Ascending aorta (tissue), 2 donors: ENCODE results near the gene COMMD6. TPM values are rescaled to one million over a fixed set of nuclear protein-coding genes. Genes with fewer than 3 reads are reported as not detected.

Source experiments
- DNase-seq, 2 donors: peaks; one replicate each; pipeline ENCODE4 v3.0.0-alpha.2; 2019; ENCODE audit warnings: low spot score in 2 of 2
- H3K27ac ChIP-seq, 2 donors: fragments of 200-600 bp; sonication (generic); one replicate each; pipeline ENCODE4 v1.5.1; 2016 to 2017; ENCODE audit warnings: mild to moderate bottlenecking in 1 of 2
- H3K27me3 ChIP-seq: fragments of 200-600 bp; sonication (generic); one replicate; pipeline ENCODE4 v1.5.1; 2017
- H3K36me3 ChIP-seq, 2 donors: fragments of 200-600 bp; sonication (generic); one replicate each; pipeline ENCODE4 v1.5.1; 2016
- H3K4me1 ChIP-seq, 2 donors: fragments of 200-600 bp; sonication (generic); one replicate each; pipeline ENCODE4 v1.5.1; 2016 to 2017; ENCODE audit warnings: mild to moderate bottlenecking in 1 of 2
- H3K4me3 ChIP-seq, 2 donors: fragments of 200-600 bp; sonication (generic); one replicate each; pipeline ENCODE4 v1.5.1; 2016 to 2017; ENCODE audit warnings: mild to moderate bottlenecking in 1 of 2
- H3K9me3 ChIP-seq, 2 donors: fragments of 200-600 bp; sonication (generic); one replicate each; pipeline ENCODE4 v1.5.1; 2016
- intact Hi-C: fragments of 100-400 bp; cut with DNase I; formaldehyde crosslinking; loops from one replicate; pipeline ENCODE4 v1.15.1; 2023
- total RNA-seq: library from RNA; depleted of rRNA; stranded (reverse); fragments of >200 nt; gene quantifications from one replicate; pipeline ENCODE4 v1.1.0, GENCODE V29; 2016
- TF ChIP-seq, protein P1 (sequence below), 3 experiments: fragments of 200-600 bp in 2 of 3; fragments of 450-650 bp in 1 of 3; sonication (generic) in 2 of 3; IDR thresholded peaks; one replicate each; pipeline ENCODE4 v1.5.1; 2016 to 2019; ENCODE audit warnings: antibody characterized with exemption in 3 of 3, mild to moderate bottlenecking in 1 of 3, moderate library complexity in 1 of 3

COMMD6 gene
- total RNA-seq, 1 donor from 2014 or later = 36.2 TPM

DNA sequence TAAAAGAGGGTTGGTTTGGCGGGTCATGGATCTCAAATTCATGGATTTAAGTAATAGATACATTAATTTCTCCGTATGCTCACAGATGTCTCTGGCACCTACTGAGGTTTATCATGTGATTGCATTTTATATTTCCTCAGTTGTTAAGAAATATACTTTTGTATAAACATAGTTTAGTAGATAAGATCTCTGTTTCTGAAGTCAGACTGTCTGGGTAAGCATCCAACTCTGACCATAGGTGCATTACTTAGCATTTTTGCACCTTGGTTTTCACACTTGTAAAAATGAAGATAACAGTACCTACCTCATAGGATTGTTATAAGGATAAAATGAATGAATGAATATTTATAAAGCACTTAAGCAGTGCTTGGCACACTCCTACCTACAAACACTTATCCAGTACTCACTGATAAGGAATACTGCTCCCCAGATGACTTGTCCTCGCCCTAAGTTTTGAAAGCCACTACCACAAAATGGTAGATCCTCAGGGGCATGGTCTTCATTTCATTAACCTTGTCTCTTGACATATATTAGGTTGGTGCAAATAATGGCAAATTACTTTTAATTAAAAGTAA lies 26.5 kb downstream of the COMMD6 start:
- no peak for DNase-seq
- Histone ChIP-seq H3K27me3 (no peaks in the 10 kb centered on the region), H3K9me3 (no peaks in the 10 kb centered on the region), H3K36me3 (no peaks in the 10 kb centered on the region), H3K27ac (no peak overlapping the region), H3K4me3 (no peak overlapping the region), H3K4me1 (no peaks in the 10 kb centered on the region)
- TF ChIP-seq, protein P1, sequence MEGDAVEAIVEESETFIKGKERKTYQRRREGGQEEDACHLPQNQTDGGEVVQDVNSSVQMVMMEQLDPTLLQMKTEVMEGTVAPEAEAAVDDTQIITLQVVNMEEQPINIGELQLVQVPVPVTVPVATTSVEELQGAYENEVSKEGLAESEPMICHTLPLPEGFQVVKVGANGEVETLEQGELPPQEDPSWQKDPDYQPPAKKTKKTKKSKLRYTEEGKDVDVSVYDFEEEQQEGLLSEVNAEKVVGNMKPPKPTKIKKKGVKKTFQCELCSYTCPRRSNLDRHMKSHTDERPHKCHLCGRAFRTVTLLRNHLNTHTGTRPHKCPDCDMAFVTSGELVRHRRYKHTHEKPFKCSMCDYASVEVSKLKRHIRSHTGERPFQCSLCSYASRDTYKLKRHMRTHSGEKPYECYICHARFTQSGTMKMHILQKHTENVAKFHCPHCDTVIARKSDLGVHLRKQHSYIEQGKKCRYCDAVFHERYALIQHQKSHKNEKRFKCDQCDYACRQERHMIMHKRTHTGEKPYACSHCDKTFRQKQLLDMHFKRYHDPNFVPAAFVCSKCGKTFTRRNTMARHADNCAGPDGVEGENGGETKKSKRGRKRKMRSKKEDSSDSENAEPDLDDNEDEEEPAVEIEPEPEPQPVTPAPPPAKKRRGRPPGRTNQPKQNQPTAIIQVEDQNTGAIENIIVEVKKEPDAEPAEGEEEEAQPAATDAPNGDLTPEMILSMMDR (IDR thresholded peaks at IDR 0.05) = no peak
- intact Hi-C loops = no loop called here

DNA sequence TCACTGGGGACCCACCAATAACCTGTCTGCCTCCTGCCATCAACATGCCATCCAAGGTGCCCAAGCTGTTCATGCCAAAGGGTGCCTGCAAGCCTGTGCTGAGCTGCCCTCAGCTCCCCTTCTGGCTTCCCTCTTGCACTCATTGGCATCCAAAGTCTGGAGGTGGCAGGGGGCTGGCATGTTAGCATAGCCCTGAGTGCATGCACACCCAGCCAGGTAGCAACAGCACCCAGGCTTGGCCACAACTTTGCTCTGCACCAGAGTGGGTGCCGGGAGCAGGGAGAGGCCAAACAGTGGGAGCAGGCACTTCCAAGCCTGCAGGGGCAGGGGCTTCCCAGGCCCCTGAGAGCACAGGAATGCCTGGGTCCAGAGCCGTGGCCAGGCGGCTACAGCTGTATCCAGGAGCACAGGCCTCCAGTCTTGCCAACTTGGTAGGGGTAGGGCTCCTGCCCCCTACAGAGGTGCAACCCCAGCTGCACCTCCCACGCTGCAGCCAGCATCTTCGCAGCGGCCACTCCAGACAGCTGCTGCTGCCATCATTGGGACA lies 29.6 kb downstream of the COMMD6 start:
- no peak for DNase-seq
- intact Hi-C loops = no loop called here
- Histone ChIP-seq H3K36me3 (no peaks in the 10 kb centered on the region), H3K27me3 (no peaks in the 10 kb centered on the region), H3K9me3 (no peaks in the 10 kb centered on the region), H3K27ac (no peak overlapping the region), H3K4me3 (no peak overlapping the region), H3K4me1 (no peaks in the 10 kb centered on the region)
- TF ChIP-seq, protein P1 (IDR thresholded peaks at IDR 0.05) = no peak

DNA sequence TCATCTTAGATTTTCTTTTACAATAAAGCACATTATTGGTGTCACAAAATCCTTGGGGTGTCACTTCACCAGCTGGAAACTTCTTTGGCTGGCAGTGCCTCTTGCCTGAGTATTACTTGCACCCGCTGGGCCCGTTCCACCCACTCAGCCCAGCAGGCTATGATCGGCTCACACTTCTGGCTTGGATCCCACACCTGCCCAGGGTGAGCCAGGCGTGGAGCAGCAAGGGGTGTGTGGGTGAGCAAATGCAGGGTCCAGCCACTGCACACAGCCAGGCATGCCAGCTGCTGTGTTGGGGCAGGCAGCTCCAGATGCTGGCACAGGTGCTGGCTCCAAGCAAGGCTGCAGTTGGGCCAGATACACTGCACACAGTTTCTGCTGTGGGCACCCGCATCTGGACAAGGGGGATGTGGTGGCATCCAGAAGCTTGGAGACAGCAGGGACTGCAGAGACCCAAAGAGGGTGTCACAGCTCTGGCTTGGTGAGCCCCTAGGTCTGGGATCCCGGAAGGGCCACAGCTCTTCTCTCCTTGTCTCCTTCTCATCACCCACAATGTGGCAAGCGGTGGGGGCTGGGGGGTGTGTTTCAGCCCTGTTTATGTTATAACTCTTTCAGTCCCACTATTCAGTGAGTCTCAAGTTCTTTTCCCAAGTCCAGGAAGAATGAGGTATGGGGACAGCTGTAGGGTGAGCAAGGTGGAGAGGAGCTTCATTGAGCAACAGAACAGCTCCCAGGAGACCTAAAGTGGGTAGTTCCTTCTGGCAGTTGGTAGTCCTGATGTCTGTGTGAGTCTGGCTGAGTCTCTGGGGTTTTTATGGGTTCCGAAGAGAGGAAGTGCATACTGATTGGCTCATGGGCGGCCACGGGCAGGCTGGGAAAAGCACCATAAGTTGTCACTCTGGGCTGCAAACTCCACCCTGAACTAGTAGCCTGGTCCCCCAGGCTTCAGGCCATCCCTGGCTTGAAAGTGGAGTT lies 30.3 kb downstream of the COMMD6 start:
- TF ChIP-seq, protein P1 (IDR thresholded peaks at IDR 0.05) = no peak
- Histone ChIP-seq H3K4me1 (no peaks in the 10 kb centered on the region), H3K36me3 (no peaks in the 10 kb centered on the region), H3K9me3 (no peaks in the 10 kb centered on the region), H3K27ac (no peak overlapping the region), H3K27me3 (no peaks in the 10 kb centered on the region), H3K4me3 (no peak overlapping the region)
- intact Hi-C loops = no loop called here
- no peak for DNase-seq

DNA sequence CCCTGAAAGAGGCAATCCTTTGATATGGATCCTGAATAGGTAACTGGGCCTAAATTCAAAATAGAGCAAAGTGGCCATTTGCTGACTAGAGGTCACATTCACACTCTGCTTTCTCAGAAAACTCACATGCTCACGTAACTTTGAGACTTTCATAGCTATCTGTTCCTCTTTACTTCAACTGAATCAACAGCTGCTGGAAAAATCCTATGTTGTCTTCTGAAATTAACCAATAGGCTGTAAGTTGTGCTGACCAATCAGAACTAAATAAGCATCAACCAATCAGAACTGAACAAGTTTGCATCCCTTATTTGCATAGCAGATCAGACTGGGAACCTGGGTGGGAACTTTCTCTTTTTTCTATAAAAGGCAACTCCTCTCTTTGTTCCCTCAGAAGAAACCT lies 31.6 kb downstream of the COMMD6 start:
- intact Hi-C loops = no loop called here
- Histone ChIP-seq H3K27me3 (no peaks in the 10 kb centered on the region), H3K36me3 (no peaks in the 10 kb centered on the region), H3K9me3 (no peaks in the 10 kb centered on the region), H3K27ac (no peak overlapping the region), H3K4me1 (no peaks in the 10 kb centered on the region), H3K4me3 (no peak overlapping the region)
- TF ChIP-seq, protein P1 (IDR thresholded peaks at IDR 0.05) = no peak
- DNase-seq = no peak

DNA sequence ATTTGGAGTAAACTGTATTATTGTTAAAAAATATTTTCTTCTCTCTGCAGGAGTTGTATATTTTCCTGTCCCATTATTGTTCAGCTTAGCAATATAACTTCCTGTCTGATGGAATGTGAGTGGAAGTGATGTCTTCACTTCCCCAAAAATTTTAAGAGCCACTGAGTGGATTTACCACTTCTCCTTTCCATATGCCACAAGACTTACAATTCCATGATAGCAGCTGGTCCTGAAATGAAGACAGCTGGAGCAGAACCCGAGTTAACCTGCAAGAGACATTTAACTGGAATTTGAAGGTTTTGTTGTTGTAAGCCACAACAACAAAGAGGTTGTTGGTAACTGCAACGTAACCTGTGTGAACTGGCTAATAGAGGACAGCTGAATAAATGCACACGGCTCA lies 32.3 kb downstream of the COMMD6 start:
- H3K4me3 ChIP-seq = no peak overlapping the region
- no peak for DNase-seq
- no peaks in the 10 kb centered on the region for H3K4me1 ChIP-seq
- intact Hi-C loops = no loop called here
- TF ChIP-seq, protein P1 (IDR thresholded peaks at IDR 0.05) = no peak
- H3K36me3 ChIP-seq = no peaks in the 10 kb centered on the region
- H3K27ac ChIP-seq = no peak overlapping the region
- H3K27me3 ChIP-seq = no peaks in the 10 kb centered on the region
- H3K9me3 ChIP-seq = no peaks in the 10 kb centered on the region
